Activated naive CD8-positive, alpha-beta T cell (primary cell): Measurements from ENCODE around the gene IL6ST.
"Not testable (repeated sequence)": the region's sequence is repeated elsewhere in the genome, so short reads cannot be mapped to it uniquely, and the experiment has no call there.

Experiments used
- H3K27ac Mint-ChIP-seq: one replicate; pipeline ENCODE4 v1.8.0; 2021; ENCODE audit warnings: mixed read lengths
- H3K27me3 Mint-ChIP-seq: one replicate; pipeline ENCODE4 v1.8.0; 2021; ENCODE audit warnings: mixed read lengths
- H3K36me3 Mint-ChIP-seq: one replicate; pipeline ENCODE4 v1.8.0; 2021; ENCODE audit warnings: mixed read lengths
- H3K4me1 Mint-ChIP-seq: one replicate; pipeline ENCODE4 v1.8.0; 2021; ENCODE audit warnings: low read depth, mixed read lengths
- H3K4me3 Mint-ChIP-seq: one replicate; pipeline ENCODE4 v1.8.0; 2021; ENCODE audit warnings: mild to moderate bottlenecking, mixed read lengths
- H3K9me3 Mint-ChIP-seq: one replicate; pipeline ENCODE4 v1.8.0; 2021; ENCODE audit warnings: low read depth, mixed read lengths

Gene IL6ST

DNA sequence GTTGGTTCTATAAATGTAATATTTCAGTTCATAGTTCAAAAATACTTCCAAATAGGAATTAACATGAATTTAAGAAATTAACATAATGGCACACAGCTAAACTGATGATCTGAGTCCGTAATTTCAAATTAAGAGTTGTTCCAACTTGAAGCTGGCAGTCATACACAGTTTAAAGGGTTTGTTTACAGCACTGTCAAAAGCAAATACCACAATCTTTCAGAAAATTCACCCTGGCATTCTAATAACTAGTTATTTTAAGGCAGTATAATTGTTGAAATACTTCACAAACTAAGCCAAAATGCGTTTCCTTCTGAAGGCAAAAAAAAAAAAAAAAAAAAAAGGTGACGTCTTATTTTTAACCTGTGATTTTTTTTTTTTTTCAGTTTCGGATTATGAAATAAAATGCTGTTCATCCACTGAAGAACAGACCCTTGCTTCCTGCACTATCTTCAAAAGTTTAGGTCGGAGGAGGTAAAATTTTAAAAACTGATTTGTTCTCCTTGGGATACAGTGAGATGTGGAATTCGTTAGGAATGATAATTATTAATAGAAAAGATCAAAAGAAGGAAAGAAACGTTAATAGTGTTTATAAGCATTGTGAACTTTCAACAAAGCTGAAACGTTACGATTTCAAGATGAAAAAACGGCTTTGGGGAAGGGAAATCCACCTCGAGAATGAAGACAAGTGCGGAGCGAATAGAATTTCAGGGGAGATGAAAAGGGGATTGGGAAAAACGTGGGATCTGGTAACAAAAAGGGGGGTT, 850 bp downstream of the IL6ST start:
- H3K27ac Mint-ChIP-seq = peak overlapping the region; percentile 99
- peaks cover 66% of the 10 kb centered on the region for H3K4me1 Mint-ChIP-seq
- peak overlapping the region; percentile 100 for H3K4me3 Mint-ChIP-seq
- H3K36me3 Mint-ChIP-seq = peaks cover 9% of the 10 kb centered on the region
- H3K9me3 Mint-ChIP-seq = no peaks in the 10 kb centered on the region
- no peaks in the 10 kb centered on the region for H3K27me3 Mint-ChIP-seq

DNA sequence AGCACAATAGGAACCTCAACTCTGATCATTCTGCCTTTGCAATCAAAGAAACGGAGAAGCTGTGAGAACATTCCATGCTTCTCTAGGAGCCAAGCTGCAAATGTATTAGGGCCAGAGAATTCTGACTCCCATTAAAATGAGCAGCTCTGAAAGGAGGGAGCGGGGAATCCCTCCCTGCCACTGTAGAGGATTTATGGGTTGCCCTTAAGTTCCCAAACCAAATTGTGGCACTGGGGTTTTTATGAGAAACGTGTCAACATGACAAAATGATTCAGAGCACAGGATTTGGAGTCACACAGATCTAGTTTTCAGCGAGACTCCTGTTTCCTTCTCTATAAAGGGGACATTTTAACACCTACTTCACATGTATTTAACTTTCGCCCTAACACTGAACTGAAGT, 1.8 kb downstream of the IL6ST start:
- Mint-ChIP-seq H3K4me3 (peak overlapping the region; percentile 100), H3K27me3 (no peaks in the 10 kb centered on the region), H3K27ac (peak overlapping the region; percentile 99), H3K36me3 (peaks cover 7% of the 10 kb centered on the region), H3K9me3 (no peaks in the 10 kb centered on the region), H3K4me1 (peaks cover 69% of the 10 kb centered on the region)

- Mint-ChIP-seq H3K27ac (peak overlapping the region; percentile 51), H3K27me3 (no peaks in the 10 kb centered on the region), H3K9me3 (no peaks in the 10 kb centered on the region), H3K4me1 (peaks cover 72% of the 10 kb centered on the region), H3K36me3 (peaks cover 7% of the 10 kb centered on the region), H3K4me3 (peak overlapping the region; percentile 100)
These were observed 2.8 kb downstream of the IL6ST start for GRCh38 chr5:55991768-55992486.

DNA sequence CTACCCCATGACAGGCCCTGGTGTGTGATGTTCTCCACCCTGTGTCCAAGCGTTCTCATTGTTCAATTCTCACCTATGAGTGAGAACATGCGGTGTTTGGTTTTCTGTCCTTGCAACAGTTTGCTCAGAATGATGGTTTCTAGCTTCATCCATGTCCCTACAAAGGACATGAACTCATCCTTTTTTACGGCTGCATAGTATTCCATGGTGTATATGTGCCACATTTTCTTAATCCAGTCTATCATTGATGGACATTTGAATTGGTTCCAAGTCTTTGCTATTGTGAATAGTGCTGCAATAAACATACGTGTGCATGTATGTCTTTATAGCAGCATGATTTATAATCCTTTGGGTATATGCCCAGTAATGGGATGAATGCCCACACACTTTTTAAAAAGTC, 3.9 kb downstream of the IL6ST start:
- H3K27me3 Mint-ChIP-seq, H3K9me3 Mint-ChIP-seq: not testable (repeated sequence)
- peak overlapping the region; percentile 51 for H3K27ac Mint-ChIP-seq
- peaks cover 11% of the 10 kb centered on the region for H3K36me3 Mint-ChIP-seq
- peaks cover 73% of the 10 kb centered on the region for H3K4me1 Mint-ChIP-seq
- H3K4me3 Mint-ChIP-seq = peak overlapping the region; percentile 100

DNA sequence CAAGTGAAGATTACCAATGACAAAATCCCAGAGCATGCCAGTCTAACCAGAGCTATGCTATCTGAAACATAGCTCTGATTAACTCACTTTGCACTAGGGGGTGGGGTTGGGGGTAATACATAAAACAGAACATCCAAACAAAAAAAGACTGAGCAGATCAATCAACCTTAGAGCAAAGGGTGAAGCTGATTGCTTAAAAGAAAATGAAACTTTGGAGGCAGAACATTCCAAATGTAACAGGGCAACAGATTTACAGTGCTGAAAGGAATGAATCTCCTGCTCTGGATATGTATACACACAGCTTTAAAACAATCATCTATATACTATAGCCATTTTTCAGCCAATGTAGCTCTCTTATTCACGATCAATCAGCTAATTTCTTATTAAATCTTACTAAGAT, 4.9 kb downstream of the IL6ST start:
- Mint-ChIP-seq H3K36me3 (peaks cover 13% of the 10 kb centered on the region), H3K27ac (peak overlapping the region; percentile 82), H3K4me1 (peaks cover 77% of the 10 kb centered on the region), H3K4me3 (peak overlapping the region; percentile 100), H3K27me3 (no peaks in the 10 kb centered on the region), H3K9me3 (no peaks in the 10 kb centered on the region)

GRCh38 chr5:55988979-55989638, 5.7 kb downstream of the IL6ST start:
- no peaks in the 10 kb centered on the region for H3K9me3 Mint-ChIP-seq
- peaks cover 84% of the 10 kb centered on the region for H3K4me1 Mint-ChIP-seq
- H3K4me3 Mint-ChIP-seq = peak overlapping the region; percentile 100
- peaks cover 13% of the 10 kb centered on the region for H3K36me3 Mint-ChIP-seq
- H3K27ac Mint-ChIP-seq = peak overlapping the region; percentile 82
- H3K27me3 Mint-ChIP-seq = no peaks in the 10 kb centered on the region

DNA sequence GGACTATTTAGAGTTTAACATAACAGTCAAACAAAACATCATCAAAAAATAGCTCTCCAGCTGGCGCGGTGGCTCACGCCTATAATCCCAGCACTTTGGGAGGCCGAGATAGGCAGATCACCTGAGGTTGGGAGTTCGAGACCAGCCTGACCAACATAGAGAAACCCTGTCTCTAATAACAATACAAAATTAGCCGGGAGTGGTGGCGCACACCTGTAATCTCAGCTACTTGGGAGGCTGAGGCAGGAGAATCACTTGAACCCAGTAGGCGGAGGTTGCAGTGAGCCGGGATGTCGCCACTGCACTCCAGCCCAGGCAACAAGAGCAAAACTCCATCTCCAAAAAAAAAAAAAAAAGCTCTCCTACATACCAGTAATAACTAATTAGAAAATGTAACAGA, 6.3 kb downstream of the IL6ST start:
- not testable (repeated sequence) for H3K27me3 Mint-ChIP-seq, H3K4me3 Mint-ChIP-seq, H3K9me3 Mint-ChIP-seq
- peaks cover 89% of the 10 kb centered on the region for H3K4me1 Mint-ChIP-seq
- H3K27ac Mint-ChIP-seq = peak overlapping the region; percentile 22
- peaks cover 13% of the 10 kb centered on the region for H3K36me3 Mint-ChIP-seq

DNA sequence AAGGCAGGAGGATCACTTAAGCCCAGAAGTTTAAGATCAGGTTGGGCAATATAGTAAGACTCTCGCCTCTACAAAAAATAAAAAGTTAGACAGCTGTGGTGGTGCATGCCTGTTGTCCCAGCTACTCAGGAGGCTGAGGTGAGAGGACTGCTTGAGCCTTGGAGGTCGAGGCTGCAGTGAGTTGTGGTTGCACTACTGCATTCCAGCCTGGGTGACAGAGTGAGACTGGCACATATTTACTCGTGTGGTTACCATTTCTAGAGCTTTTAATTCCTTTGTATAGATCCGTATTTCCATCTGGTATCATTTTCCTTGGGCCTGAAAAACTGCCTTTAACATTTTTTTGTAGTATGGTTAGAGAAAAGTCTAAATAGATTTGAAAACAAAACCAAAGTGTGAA, 7.8 kb downstream of the IL6ST start:
- Mint-ChIP-seq H3K4me1 (peaks cover 91% of the 10 kb centered on the region), H3K27ac (peak overlapping the region; percentile 59), H3K36me3 (peaks cover 12% of the 10 kb centered on the region), H3K4me3 (no peak overlapping the region), H3K27me3 (no peaks in the 10 kb centered on the region), H3K9me3 (no peaks in the 10 kb centered on the region)

GRCh38 chr5:55985181-55985580, 9.6 kb downstream of the IL6ST start:
- Mint-ChIP-seq H3K9me3 (no peaks in the 10 kb centered on the region), H3K36me3 (peaks cover 6% of the 10 kb centered on the region), H3K4me1 (peaks cover 79% of the 10 kb centered on the region), H3K4me3 (peak overlapping the region; percentile 67), H3K27ac (peak overlapping the region; percentile 83), H3K27me3 (no peaks in the 10 kb centered on the region)

DNA sequence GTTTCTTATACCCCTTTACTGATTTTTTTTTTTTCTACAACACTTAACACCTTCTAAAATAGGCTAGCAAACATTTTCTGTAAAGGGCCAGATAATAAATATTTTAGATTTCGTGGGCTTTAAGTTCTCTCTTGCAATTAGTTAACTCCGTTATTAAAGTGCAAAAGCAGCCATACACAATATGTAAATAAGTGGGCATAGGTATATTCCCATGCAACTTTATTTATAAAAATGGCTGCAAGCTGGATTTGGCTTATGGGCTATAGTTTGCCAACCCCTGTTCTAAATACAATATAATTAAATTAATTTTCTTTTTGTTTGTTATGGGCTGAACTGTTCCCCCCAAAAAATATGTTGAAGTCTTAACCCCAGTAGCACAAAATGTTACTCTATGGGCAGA, 10.8 kb downstream of the IL6ST start:
- no peaks in the 10 kb centered on the region for H3K9me3 Mint-ChIP-seq
- H3K36me3 Mint-ChIP-seq = peaks cover 7% of the 10 kb centered on the region
- peak overlapping the region; percentile 67 for H3K4me3 Mint-ChIP-seq
- H3K4me1 Mint-ChIP-seq = peaks cover 75% of the 10 kb centered on the region
- H3K27ac Mint-ChIP-seq = peak overlapping the region; percentile 55
- H3K27me3 Mint-ChIP-seq = no peaks in the 10 kb centered on the region

- Mint-ChIP-seq H3K4me3 (peak overlapping the region; percentile 64), H3K27ac (peak overlapping the region; percentile 80), H3K36me3 (peaks cover 10% of the 10 kb centered on the region), H3K27me3 (no peaks in the 10 kb centered on the region), H3K9me3 (no peaks in the 10 kb centered on the region), H3K4me1 (peaks cover 77% of the 10 kb centered on the region)
These were observed 11.8 kb downstream of the IL6ST start for GRCh38 chr5:55982957-55983381.

- Mint-ChIP-seq H3K27ac (peak overlapping the region; percentile 61), H3K4me1 (peaks cover 62% of the 10 kb centered on the region)
These were observed 21.5 kb downstream of the IL6ST start for GRCh38 chr5:55973296-55973695.

GRCh38 chr5:55969956-55970355, 24.8 kb downstream of the IL6ST start:
- H3K9me3 Mint-ChIP-seq = no peaks in the 10 kb centered on the region
- H3K27ac Mint-ChIP-seq = peak overlapping the region; percentile 89
- peaks cover 59% of the 10 kb centered on the region for H3K4me1 Mint-ChIP-seq
- no peaks in the 10 kb centered on the region for H3K27me3 Mint-ChIP-seq
- H3K36me3 Mint-ChIP-seq = peaks cover 11% of the 10 kb centered on the region
- H3K4me3 Mint-ChIP-seq = no peak overlapping the region

More at GRCh38 chr5:55973296-55973695, 21.5 kb downstream of the IL6ST start:
- H3K4me3 Mint-ChIP-seq = no peak overlapping the region
- no peaks in the 10 kb centered on the region for H3K27me3 Mint-ChIP-seq
- H3K36me3 Mint-ChIP-seq = peaks cover 5% of the 10 kb centered on the region
- no peaks in the 10 kb centered on the region for H3K9me3 Mint-ChIP-seq

GRCh38 chr5:55966284-55966683, 28.5 kb downstream of the IL6ST start:
- Mint-ChIP-seq H3K36me3 (peaks cover 11% of the 10 kb centered on the region), H3K9me3 (no peaks in the 10 kb centered on the region), H3K27ac (peak overlapping the region; percentile 67), H3K4me1 (peaks cover 41% of the 10 kb centered on the region), H3K27me3 (no peaks in the 10 kb centered on the region), H3K4me3 (no peak overlapping the region)

GRCh38 chr5:55965525-55965924, 29.2 kb downstream of the IL6ST start:
- peaks cover 39% of the 10 kb centered on the region for H3K4me1 Mint-ChIP-seq
- no peaks in the 10 kb centered on the region for H3K27me3 Mint-ChIP-seq
- H3K9me3 Mint-ChIP-seq = no peaks in the 10 kb centered on the region
- peak overlapping the region; percentile 41 for H3K27ac Mint-ChIP-seq
- H3K4me3 Mint-ChIP-seq = no peak overlapping the region
- peaks cover 11% of the 10 kb centered on the region for H3K36me3 Mint-ChIP-seq
